ENCODE measurements around the gene MYL7.

MYL7 gene

GRCh38 chr7:44110719-44111635 lies 30.2 kb downstream of the MYL7 start:
- no peak for DNase-seq

- no peak for DNase-seq
Observed at GRCh38 chr7:44109991-44110390, 31.1 kb downstream of the MYL7 start.

GRCh38 chr7:44108768-44109750 lies 32.1 kb downstream of the MYL7 start:
- DNase-seq: no peak

GRCh38 chr7:44107961-44108767 lies 33.0 kb downstream of the MYL7 start:
- DNase-seq: no peak

GRCh38 chr7:44107116-44107960 lies 33.8 kb downstream of the MYL7 start:
- no peak for DNase-seq

GRCh38 chr7:44106311-44107065 lies 34.6 kb downstream of the MYL7 start:
- DNase-seq: no peak

GRCh38 chr7:44105832-44106231 lies 35.3 kb downstream of the MYL7 start:
- DNase-seq: no peak

- no peak for DNase-seq
Observed at GRCh38 chr7:44104860-44105771, 36.0 kb downstream of the MYL7 start.

GRCh38 chr7:44103923-44104859 lies 36.9 kb downstream of the MYL7 start, which contains the start of gene AEBP1:
Gene AEBP1, plus strand, starts transcription at chr7:44104345. Its CDS starts 321 bp downstream, at chr7:44104666.
- peak; percentile 40 for DNase-seq

GRCh38 chr7:44103566-44103922 lies 37.6 kb downstream of the MYL7 start:
- no peak for DNase-seq

- no peak for DNase-seq
Observed at GRCh38 chr7:44102846-44103565, 38.1 kb downstream of the MYL7 start.

- DNase-seq: no peak
Observed at GRCh38 chr7:44101966-44102845, 38.9 kb downstream of the MYL7 start.

- DNase-seq: no peak
Observed at GRCh38 chr7:44101303-44101965, 39.7 kb downstream of the MYL7 start.

- no peak for DNase-seq
Observed at GRCh38 chr7:44100458-44101302, 40.5 kb downstream of the MYL7 start.

GRCh38 chr7:44099669-44100068 lies 41.5 kb downstream of the MYL7 start:
- no peak for DNase-seq
